Inferior parietal cortex (tissue), 1 donor: ENCODE measurements around the gene GH2.
"Not testable (repeated sequence)": the region's sequence is repeated elsewhere in the genome, so short reads cannot be mapped to it uniquely, and the experiment has no call there.

Experiments
- DNase-seq: peaks from one replicate; pipeline ENCODE4 v3.0.0-alpha.2; 2016; ENCODE audit errors: extremely low spot score

Gene GH2

GRCh38 chr17:63874061-63874626 is 7.6 kb downstream of the GH2 start:
- not testable (repeated sequence) for DNase-seq

- DNase-seq = not testable (repeated sequence)
Measured at GRCh38 chr17:63873577-63873976, 8.2 kb downstream of the GH2 start, which contains the start of gene CSH2. Gene CSH2 (minus strand): TSS chr17:63873677. CDS start chr17:63873614, 63 bp downstream.

GRCh38 chr17:63871646-63872365 is 9.9 kb downstream of the GH2 start:
- DNase-seq = not testable (repeated sequence)

- not testable (repeated sequence) for DNase-seq
Measured at GRCh38 chr17:63870292-63870665, 11.5 kb downstream of the GH2 start.

GRCh38 chr17:63869491-63870291 is 12.1 kb downstream of the GH2 start:
- not testable (repeated sequence) for DNase-seq

GRCh38 chr17:63866625-63867024 is 15.1 kb downstream of the GH2 start:
- DNase-seq = not testable (repeated sequence)

- DNase-seq = no peak
Measured at GRCh38 chr17:63859257-63859656, 22.5 kb downstream of the GH2 start.

- not testable (repeated sequence) for DNase-seq
Measured at GRCh38 chr17:63856425-63856824, 25.3 kb downstream of the GH2 start.

- no peak for DNase-seq
Measured at GRCh38 chr17:63855185-63855584, 26.6 kb downstream of the GH2 start.

GRCh38 chr17:63854709-63855108 is 27.0 kb downstream of the GH2 start:
- no peak for DNase-seq

- no peak for DNase-seq
Measured at GRCh38 chr17:63853260-63853659, 28.5 kb downstream of the GH2 start.

GRCh38 chr17:63850401-63850800 is 31.3 kb downstream of the GH2 start:
- DNase-seq = no peak

GRCh38 chr17:63848834-63849689 is 32.7 kb downstream of the GH2 start:
- peak; percentile 91 for DNase-seq

- DNase-seq = no peak
Measured at GRCh38 chr17:63847525-63848249, 34.1 kb downstream of the GH2 start.

- DNase-seq = no peak
Measured at GRCh38 chr17:63845509-63845908, 36.2 kb downstream of the GH2 start.

GRCh38 chr17:63843910-63844677 is 37.6 kb downstream of the GH2 start:
- DNase-seq = no peak

GRCh38 chr17:63843387-63843888 is 38.3 kb downstream of the GH2 start:
- not testable (repeated sequence) for DNase-seq

GRCh38 chr17:63842540-63843386 is 39.0 kb downstream of the GH2 start, which contains the start of gene SMARCD2:
Gene SMARCD2 (minus strand): TSS chr17:63842685. CDS start chr17:63842674, 11 bp downstream.
- DNase-seq = peak; percentile 95

GRCh38 chr17:63842173-63842539 is 39.6 kb downstream of the GH2 start:
- DNase-seq = no peak
